Adrenal gland (tissue), 12 donors: ENCODE data around the gene PCDHA13. TPM values are rescaled to one million over a fixed set of nuclear protein-coding genes. Genes with fewer than 3 reads are reported as not detected.

Experiments used
- DNase-seq, 7 donors: peaks; one replicate each; pipeline ENCODE4 v3.0.0-alpha.2; 2019 to 2020
- H3K27ac ChIP-seq, 5 donors: fragments of 200-600 bp; sonication (generic) in 4 of 5; 1 replicate in 3 of 5; 2 replicates in 2 of 5; pipeline versions ENCODE4 v1.5.1 to v1.8.0; 2016 to 2020; ENCODE audit warnings: mild to moderate bottlenecking in 1 of 5
- H3K27me3 ChIP-seq: fragments of 200-600 bp; 2 replicates; pipeline ENCODE4 v1.8.0; 2021
- H3K36me3 ChIP-seq, 2 donors: fragments of 200-600 bp; replicated peaks in 1 of 2; 1 replicate in 1 of 2; 2 replicates in 1 of 2; pipeline versions ENCODE4 v1.5.1 to v1.8.0; 2018 to 2022
- H3K4me1 ChIP-seq, 2 donors: fragments of 200-600 bp; replicated peaks in 1 of 2; 1 replicate in 1 of 2; 2 replicates in 1 of 2; pipeline versions ENCODE4 v1.5.1 to v1.8.0; 2018 to 2021
- H3K4me3 ChIP-seq, 4 donors: fragments of 200-600 bp; sonication (generic) in 3 of 4; one replicate each; pipeline ENCODE4 v1.5.1; 2016 to 2018
- H3K9me3 ChIP-seq, 3 donors: fragments of 200-600 bp; sonication (generic) in 1 of 3; replicated peaks in 1 of 3; 1 replicate in 2 of 3; 2 replicates in 1 of 3; pipeline versions ENCODE4 v1.5.1 to v1.8.0; 2016 to 2021
- POLR2A ChIP-seq, 2 donors: fragments of 450-650 bp; IDR thresholded peaks; one replicate each; pipeline ENCODE4 v1.6.1; 2017; ENCODE audit warnings: antibody characterized with exemption in 2 of 2, mild to moderate bottlenecking in 2 of 2, moderate library complexity in 1 of 2
- WGBS, 4 donors: extraction: QIAGEN DNeasy Blood & Tissue Kit in 2 of 4; methylation state at CpG; one replicate each; pipeline versions ENCODE4 v1.1.5 to v1.1.7; 2013 to 2017; 5-methylcytosine and 5-hydroxymethylcytosine counted together
- intact Hi-C, 2 donors: fragments of 100-400 bp; cut with DNase I; formaldehyde crosslinking; loops; one replicate each; pipeline versions ENCODE4 v1.14.1 to v1.15.0; 2022 to 2023
- polyA plus RNA-seq, 3 donors: library from polyadenylated mRNA; stranded (reverse); fragments of 200-250 nt in 2 of 3; fragments of 350-450 nt in 1 of 3; fragmentation: Illumina TruSeq in 1 of 3; extraction: RNeasy Lipid Tissue Mini Kit (QIAGEN cat#74804) in 1 of 3; gene quantifications; one replicate each; pipeline ENCODE4 v1.2.3, GENCODE V29; 2013 to 2014
- total RNA-seq, 9 donors: library from RNA; depleted of rRNA in 4 of 9; stranded (reverse); fragments of >200 nt in 4 of 9; fragments of 120-200 nt in 1 of 9; fragmentation: NEBNext Ultra II Directional in 1 of 9; extraction: Animal tissue kit (Norgen Biotek cat#: 25700) in 1 of 9; gene quantifications; one replicate each; pipeline versions ENCODE4 v1.1.0 to v1.2.4, GENCODE V29; 2013 to 2023
- TF ChIP-seq, protein P1 (sequence below), 6 experiments: fragments of 450-650 bp in 4 of 6; fragments of 200-600 bp in 2 of 6; sonication (generic) in 1 of 6; IDR thresholded peaks; 1 replicate in 5 of 6; 2 replicates in 1 of 6; pipeline versions ENCODE4 v1.5.1 to v1.8.0; 2016 to 2021; ENCODE audit warnings: antibody characterized with exemption in 6 of 6, mild to moderate bottlenecking in 2 of 6, moderate library complexity in 1 of 6
- donor health status: healthy with polysubstance abuse.
- donor health status: Bipolar disorder and iron deficiency.
- donor health status: DM: yes; HTN: yes; CAD: no.
- donor health status: DM: no; HTN: no; CAD: no.
- donor health status: DM: no; HTN: no; CAD: no.
- donor health status: DM: yes; HTN: yes; CAD: no.

The PCDHA13 gene
- total and polyA plus RNA-seq, 12 donors = 0.12 to 0.98 (median 0.52) TPM; not detected in 1

DNA sequence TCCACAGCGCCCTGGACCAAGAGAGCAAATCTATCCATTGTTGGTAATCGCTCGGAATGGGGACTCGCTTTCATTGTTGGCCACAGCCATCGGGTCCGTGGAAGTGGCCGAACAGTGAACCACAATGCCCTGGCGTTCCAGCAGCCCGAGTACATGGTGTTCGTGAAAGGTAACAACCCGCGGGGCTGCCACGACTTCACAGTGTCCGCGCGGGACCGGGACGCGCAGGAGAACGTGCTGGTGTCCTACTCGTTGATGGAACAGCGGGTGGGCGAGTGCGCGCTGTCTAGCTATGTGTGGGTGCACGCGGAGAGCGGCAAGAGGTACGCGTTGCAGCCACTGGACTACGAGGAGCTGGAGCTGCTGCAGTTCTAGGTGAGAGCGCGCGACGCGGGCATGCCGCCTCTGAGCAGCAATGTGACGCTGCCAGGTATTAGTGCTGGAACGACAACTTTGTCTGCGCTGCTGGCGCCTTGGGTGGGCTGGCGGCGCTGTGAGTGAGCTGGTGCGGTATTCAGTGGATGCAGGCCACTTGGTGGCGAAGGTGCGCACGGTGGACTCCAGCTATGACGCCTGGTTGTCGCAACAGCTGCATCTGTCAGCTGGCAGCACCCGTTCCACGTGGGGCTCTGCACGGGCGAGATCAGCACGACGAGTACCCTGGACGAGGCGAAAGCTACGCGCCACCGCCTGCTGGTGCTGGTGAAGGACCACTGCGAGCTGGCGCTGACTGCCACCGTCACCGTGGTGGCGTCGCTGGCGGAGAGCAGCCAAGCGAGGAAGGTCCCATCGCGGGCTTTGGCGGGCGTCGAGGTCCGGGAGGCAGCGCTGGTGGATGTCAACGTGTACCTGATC lies 19.3 kb upstream of the PCDHA13 start:
- no peak for TF ChIP-seq POLR2A (IDR thresholded peaks at IDR 0.05)
- TF ChIP-seq, protein P1, sequence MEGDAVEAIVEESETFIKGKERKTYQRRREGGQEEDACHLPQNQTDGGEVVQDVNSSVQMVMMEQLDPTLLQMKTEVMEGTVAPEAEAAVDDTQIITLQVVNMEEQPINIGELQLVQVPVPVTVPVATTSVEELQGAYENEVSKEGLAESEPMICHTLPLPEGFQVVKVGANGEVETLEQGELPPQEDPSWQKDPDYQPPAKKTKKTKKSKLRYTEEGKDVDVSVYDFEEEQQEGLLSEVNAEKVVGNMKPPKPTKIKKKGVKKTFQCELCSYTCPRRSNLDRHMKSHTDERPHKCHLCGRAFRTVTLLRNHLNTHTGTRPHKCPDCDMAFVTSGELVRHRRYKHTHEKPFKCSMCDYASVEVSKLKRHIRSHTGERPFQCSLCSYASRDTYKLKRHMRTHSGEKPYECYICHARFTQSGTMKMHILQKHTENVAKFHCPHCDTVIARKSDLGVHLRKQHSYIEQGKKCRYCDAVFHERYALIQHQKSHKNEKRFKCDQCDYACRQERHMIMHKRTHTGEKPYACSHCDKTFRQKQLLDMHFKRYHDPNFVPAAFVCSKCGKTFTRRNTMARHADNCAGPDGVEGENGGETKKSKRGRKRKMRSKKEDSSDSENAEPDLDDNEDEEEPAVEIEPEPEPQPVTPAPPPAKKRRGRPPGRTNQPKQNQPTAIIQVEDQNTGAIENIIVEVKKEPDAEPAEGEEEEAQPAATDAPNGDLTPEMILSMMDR (IDR thresholded peaks at IDR 0.05) = no peak
- Histone ChIP-seq H3K4me1 (no peaks in the 10 kb centered on the region), H3K4me3 (no peak overlapping the region), H3K9me3 (peaks cover 0 to 8% (median 0%) of the 10 kb centered on the region in 3 donors), H3K27me3 (peaks cover 4% of the 10 kb centered on the region), H3K36me3 (no peaks in the 10 kb centered on the region), H3K27ac (no peak overlapping the region)
- 29 to 51% (median 42%) methylated on average over 18 to 76 of the region's 76 CpGs for WGBS, 4 donors
- DNase-seq = no peak
- intact Hi-C loops = no loop called here

DNA sequence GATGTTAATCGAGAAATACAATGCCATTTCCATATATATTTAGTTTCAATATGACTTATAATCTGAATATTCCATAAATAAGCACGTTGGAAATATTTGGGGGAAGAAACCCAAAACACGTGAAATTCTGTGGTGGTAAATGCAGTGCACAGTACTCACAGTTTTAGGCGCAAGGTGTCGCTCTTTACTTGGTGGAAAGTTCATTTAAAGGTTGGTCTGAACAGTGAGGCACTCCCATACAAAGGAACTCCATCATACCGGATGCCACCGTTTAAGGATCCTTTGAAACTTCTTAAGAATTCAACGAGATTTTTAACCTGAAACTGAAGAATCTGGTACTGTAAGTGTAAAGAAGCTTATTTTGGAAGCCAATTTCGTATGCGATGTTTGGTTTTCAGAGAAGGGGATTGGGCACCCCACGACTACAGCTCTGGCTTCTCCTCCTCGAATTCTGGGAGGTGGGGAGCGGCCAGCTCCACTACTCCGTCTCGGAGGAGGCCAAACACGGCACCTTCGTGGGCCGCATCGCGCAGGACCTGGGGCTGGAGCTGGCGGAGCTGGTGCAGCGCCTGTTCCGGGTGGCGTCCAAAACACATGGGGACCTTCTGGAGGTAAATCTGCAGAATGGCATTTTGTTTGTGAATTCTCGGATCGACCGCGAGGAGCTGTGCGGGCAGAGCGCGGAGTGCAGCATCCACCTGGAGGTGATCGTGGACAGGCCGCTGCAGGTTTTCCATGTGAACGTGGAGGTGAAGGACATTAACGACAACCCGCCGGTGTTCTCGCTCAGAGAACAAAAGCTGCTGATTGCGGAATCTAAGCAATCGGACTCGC lies 13.0 kb upstream of the PCDHA13 start, which contains the start of gene PCDHA11:
PCDHA11 (plus strand) TSS at position 237 of the 834 bp plus-strand sequence; CDS start at position 384, 147 bp downstream.
- 9 to 25% (median 14%) methylated on average over 24 to 41 of the region's 41 CpGs for WGBS, 4 donors
- TF ChIP-seq, protein P1 (IDR thresholded peaks at IDR 0.05) = peak in 3 of 6 experiments; percentile 6 to 22 (median 9)
- no peak for TF ChIP-seq POLR2A (IDR thresholded peaks at IDR 0.05)
- no peaks in the 10 kb centered on the region for H3K27me3 ChIP-seq

DNA sequence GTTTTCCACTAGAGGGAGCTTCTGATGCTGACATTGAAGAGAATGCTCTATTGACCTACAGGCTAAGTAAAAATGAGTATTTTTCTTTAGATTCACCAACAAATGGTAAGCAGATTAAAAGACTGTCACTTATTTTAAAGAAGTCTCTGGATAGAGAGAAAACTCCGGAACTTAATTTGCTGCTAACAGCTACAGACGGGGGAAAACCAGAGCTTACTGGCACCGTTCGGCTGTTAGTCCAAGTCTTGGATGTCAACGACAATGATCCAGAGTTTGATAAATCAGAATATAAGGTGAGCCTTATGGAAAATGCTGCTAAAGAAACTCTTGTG lies 12.4 kb upstream of the PCDHA13 start:
- no peaks in the 10 kb centered on the region for H3K36me3 ChIP-seq
- H3K27ac ChIP-seq = no peak overlapping the region
- intact Hi-C loops = no loop called here
- H3K4me1 ChIP-seq = no peaks in the 10 kb centered on the region
- H3K9me3 ChIP-seq = no peaks in the 10 kb centered on the region
- no peak overlapping the region for H3K4me3 ChIP-seq
- TF ChIP-seq, protein P1 (IDR thresholded peaks at IDR 0.05) = no peak
- no peak for TF ChIP-seq POLR2A (IDR thresholded peaks at IDR 0.05)
- WGBS, 4 donors = 48 to 56% (median 53%) methylated on average over 5 of the region's 5 CpGs
- peaks cover 5% of the 10 kb centered on the region for H3K27me3 ChIP-seq
- DNase-seq = no peak

More for the DNA sequence above, 13.0 kb upstream of the PCDHA13 start, which contains the start of gene PCDHA11:
- no peak for DNase-seq
- intact Hi-C loops = no loop called here
- no peaks in the 10 kb centered on the region for H3K9me3 ChIP-seq
- no peak within 1 kb of the TSS for H3K27ac ChIP-seq
- no peak within 1 kb of the TSS for H3K4me3 ChIP-seq
- H3K36me3 ChIP-seq = no peaks in the 10 kb centered on the region
- H3K4me1 ChIP-seq = no peaks in the 10 kb centered on the region
